SK-N-SH treated with all-trans-retinoic acid at 6 μM for 48 hours (cell line): ENCODE measurements around the gene WNK1.

Experiments used
- ATAC-seq: fragments of 200-7000 bp; cut with Tn5 transposase; 3 replicates; pipeline ENCODE4 v1.9.1; 2020; ENCODE audit warnings: mild to moderate bottlenecking, moderate library complexity
- ARNTL ChIP-seq: fragments of 450-650 bp; formaldehyde crosslinking; IDR thresholded peaks from 2 replicates; pipeline ENCODE4 v1.5.0; 2020; ENCODE audit warnings: low read depth, mild to moderate bottlenecking, moderate library complexity, borderline replicate concordance
- BACH2 ChIP-seq: fragments of 250-450 bp; sonication (Bioruptor Pico); IDR thresholded peaks from 2 replicates; pipeline ENCODE4 v1.9.0; 2021; ENCODE audit warnings: mild to moderate bottlenecking, borderline replicate concordance
- CSDC2 ChIP-seq: fragments of 250-450 bp; sonication (Bioruptor Pico); IDR thresholded peaks from 2 replicates; pipeline ENCODE4 v1.5.0; 2020; ENCODE audit warnings: mild to moderate bottlenecking, moderate library complexity
- ESRRG ChIP-seq: fragments of 250-450 bp; sonication (Bioruptor Pico); IDR thresholded peaks from 2 replicates; pipeline ENCODE4 v1.6.1; 2021; ENCODE audit warnings: mild to moderate bottlenecking
- ISL1 ChIP-seq: fragments of 250-450 bp; sonication (Bioruptor Pico); IDR thresholded peaks from 2 replicates; pipeline ENCODE4 v2.1.2; 2022; ENCODE audit warnings: mild to moderate bottlenecking, moderate library complexity
- OSR1 ChIP-seq: fragments of 250-450 bp; sonication (Bioruptor Pico); IDR thresholded peaks from 2 replicates; pipeline ENCODE4 v1.8.0; 2022; ENCODE audit warnings: moderate library complexity, mild to moderate bottlenecking, inconsistent platforms
- PPARA ChIP-seq: fragments of 250-450 bp; sonication (Bioruptor Pico); IDR thresholded peaks from 2 replicates; pipeline ENCODE4 v1.5.0; 2020; ENCODE audit warnings: mild to moderate bottlenecking, borderline replicate concordance
- RARB ChIP-seq: fragments of 250-450 bp; sonication (Bioruptor Pico); IDR thresholded peaks from 2 replicates; pipeline ENCODE4 v1.8.0; 2021; ENCODE audit warnings: mild to moderate bottlenecking, moderate library complexity
- SNAI2 ChIP-seq: fragments of 250-450 bp; sonication (Bioruptor Pico); IDR thresholded peaks from 2 replicates; pipeline ENCODE4 v1.5.0; 2020; ENCODE audit warnings: mild to moderate bottlenecking, moderate library complexity
- TCF4 ChIP-seq: fragments of 250-450 bp; sonication (Bioruptor Pico); IDR thresholded peaks from 2 replicates; pipeline ENCODE4 v1.8.0; 2021; ENCODE audit warnings: mild to moderate bottlenecking, moderate library complexity, borderline replicate concordance
- ZC3H10 ChIP-seq: fragments of 250-450 bp; sonication (Bioruptor Pico); IDR thresholded peaks from 2 replicates; pipeline ENCODE4 v1.5.1; 2021; ENCODE audit warnings: mild to moderate bottlenecking, moderate library complexity
- ZFP3 ChIP-seq: fragments of 250-450 bp; sonication (Bioruptor Pico); IDR thresholded peaks from 2 replicates; pipeline ENCODE4 v1.5.0; 2020; ENCODE audit warnings: mild to moderate bottlenecking, moderate library complexity
- ZFP30 ChIP-seq: fragments of 450-650 bp; formaldehyde crosslinking; IDR thresholded peaks from 2 replicates; pipeline ENCODE4 v1.5.0; 2022; ENCODE audit warnings: mild to moderate bottlenecking, moderate library complexity
- ZNF565 ChIP-seq: fragments of 450-650 bp; formaldehyde crosslinking; conservative IDR thresholded peaks from 2 replicates; pipeline ENCODE4 v1.5.0; 2020; ENCODE audit warnings: low read depth, mild to moderate bottlenecking, moderate library complexity
- ZNF70 ChIP-seq: fragments of 450-650 bp; formaldehyde crosslinking; IDR thresholded peaks from 2 replicates; pipeline ENCODE4 v1.5.0; 2020; ENCODE audit warnings: mild to moderate bottlenecking, moderate library complexity
- ZNF8 ChIP-seq: fragments of 450-650 bp; formaldehyde crosslinking; IDR thresholded peaks from 2 replicates; pipeline ENCODE4 v1.5.0; 2020; ENCODE audit warnings: mild to moderate bottlenecking, moderate library complexity
- TF ChIP-seq, protein P1 (sequence below): fragments of 250-450 bp; sonication (Bioruptor Pico); IDR thresholded peaks from 2 replicates; pipeline ENCODE4 v1.5.0; 2020; ENCODE audit warnings: mild to moderate bottlenecking, moderate library complexity
- TF ChIP-seq, protein P2 (sequence below): fragments of 250-450 bp; sonication (Bioruptor Pico); IDR thresholded peaks from 2 replicates; pipeline ENCODE4 v1.8.0; 2020; ENCODE audit warnings: mild to moderate bottlenecking, moderate library complexity, borderline replicate concordance
- TF ChIP-seq, protein P3 (sequence below): fragments of 250-450 bp; sonication (Bioruptor Pico); IDR thresholded peaks from 2 replicates; pipeline ENCODE4 v1.5.1; 2020; ENCODE audit warnings: low read depth, mild to moderate bottlenecking, moderate library complexity
- TF ChIP-seq, protein P4 (sequence below): fragments of 250-450 bp; sonication (Bioruptor Pico); IDR thresholded peaks from 2 replicates; pipeline ENCODE4 v1.8.0; 2021; ENCODE audit warnings: low read depth, mild to moderate bottlenecking, moderate library complexity, borderline replicate concordance

Gene WNK1

DNA sequence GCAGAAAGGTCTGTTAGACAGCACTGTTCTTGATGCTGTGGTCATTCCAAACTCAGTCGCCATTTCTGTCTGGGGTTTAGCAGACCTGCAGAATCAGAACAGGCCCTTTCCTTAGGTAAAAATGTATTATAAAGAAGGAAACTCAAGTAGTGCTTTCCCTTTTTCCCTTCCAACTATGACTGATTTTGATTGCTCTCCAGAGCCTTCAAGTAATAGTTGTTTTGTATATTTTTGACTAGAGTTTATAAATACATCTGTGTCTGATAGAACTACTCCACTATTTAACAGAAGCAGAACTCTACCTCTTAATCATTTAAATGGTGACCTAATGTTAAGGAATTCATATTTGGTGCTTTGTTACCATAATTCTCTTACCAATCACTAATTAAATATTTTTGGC lies 74.0 kb downstream of the WNK1 start:
- TF ChIP-seq, protein P1, sequence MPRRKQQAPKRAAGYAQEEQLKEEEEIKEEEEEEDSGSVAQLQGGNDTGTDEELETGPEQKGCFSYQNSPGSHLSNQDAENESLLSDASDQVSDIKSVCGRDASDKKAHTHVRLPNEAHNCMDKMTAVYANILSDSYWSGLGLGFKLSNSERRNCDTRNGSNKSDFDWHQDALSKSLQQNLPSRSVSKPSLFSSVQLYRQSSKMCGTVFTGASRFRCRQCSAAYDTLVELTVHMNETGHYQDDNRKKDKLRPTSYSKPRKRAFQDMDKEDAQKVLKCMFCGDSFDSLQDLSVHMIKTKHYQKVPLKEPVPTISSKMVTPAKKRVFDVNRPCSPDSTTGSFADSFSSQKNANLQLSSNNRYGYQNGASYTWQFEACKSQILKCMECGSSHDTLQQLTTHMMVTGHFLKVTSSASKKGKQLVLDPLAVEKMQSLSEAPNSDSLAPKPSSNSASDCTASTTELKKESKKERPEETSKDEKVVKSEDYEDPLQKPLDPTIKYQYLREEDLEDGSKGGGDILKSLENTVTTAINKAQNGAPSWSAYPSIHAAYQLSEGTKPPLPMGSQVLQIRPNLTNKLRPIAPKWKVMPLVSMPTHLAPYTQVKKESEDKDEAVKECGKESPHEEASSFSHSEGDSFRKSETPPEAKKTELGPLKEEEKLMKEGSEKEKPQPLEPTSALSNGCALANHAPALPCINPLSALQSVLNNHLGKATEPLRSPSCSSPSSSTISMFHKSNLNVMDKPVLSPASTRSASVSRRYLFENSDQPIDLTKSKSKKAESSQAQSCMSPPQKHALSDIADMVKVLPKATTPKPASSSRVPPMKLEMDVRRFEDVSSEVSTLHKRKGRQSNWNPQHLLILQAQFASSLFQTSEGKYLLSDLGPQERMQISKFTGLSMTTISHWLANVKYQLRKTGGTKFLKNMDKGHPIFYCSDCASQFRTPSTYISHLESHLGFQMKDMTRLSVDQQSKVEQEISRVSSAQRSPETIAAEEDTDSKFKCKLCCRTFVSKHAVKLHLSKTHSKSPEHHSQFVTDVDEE (CRISPR knock-in tag) = no peak
- TF ChIP-seq ZNF8 (CRISPR knock-in tag) (no peak), PPARA (no peak), ZFP30 (no peak), TCF4 (CRISPR knock-in tag) (no peak), ZNF565 (no peak), ISL1 (CRISPR knock-in tag) (no peak), BACH2 (CRISPR knock-in tag) (no peak), ZNF70 (CRISPR knock-in tag) (no peak), RARB (CRISPR knock-in tag) (no peak), CSDC2 (no peak)
- TF ChIP-seq, protein P2, sequence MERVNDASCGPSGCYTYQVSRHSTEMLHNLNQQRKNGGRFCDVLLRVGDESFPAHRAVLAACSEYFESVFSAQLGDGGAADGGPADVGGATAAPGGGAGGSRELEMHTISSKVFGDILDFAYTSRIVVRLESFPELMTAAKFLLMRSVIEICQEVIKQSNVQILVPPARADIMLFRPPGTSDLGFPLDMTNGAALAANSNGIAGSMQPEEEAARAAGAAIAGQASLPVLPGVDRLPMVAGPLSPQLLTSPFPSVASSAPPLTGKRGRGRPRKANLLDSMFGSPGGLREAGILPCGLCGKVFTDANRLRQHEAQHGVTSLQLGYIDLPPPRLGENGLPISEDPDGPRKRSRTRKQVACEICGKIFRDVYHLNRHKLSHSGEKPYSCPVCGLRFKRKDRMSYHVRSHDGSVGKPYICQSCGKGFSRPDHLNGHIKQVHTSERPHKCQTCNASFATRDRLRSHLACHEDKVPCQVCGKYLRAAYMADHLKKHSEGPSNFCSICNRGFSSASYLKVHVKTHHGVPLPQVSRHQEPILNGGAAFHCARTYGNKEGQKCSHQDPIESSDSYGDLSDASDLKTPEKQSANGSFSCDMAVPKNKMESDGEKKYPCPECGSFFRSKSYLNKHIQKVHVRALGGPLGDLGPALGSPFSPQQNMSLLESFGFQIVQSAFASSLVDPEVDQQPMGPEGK (CRISPR knock-in tag) = no peak
- no peak for ATAC-seq

DNA sequence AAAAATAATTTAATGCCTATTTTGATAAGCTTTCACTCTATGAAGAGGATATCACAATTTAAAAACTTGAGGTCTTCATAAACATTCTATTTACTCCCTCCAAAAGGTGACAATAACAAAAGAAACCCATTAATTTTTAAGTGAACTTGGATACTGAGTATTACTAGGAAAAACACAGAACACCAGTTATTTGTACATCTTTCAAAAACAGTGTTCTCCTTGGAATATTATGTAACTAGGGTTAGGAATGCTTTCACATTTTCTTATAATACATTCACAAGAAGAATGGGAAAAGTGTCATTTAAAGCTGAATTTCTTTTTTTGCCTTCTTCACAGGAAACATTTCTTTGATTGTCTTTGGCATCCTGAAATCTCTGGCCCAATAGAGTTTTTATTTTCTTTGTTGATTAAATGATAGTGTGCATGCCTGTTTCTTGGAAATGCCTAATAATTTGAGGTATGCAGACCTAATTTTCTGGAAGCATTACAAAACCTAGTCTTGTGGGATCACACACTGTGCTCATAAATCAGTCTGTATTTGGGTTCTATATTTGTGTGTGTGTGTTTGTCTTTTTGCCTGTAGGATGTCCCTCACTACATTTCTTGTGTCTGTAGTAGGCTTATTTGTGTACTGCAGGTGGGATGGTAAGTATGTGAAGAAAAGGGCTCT lies 76.5 kb downstream of the WNK1 start:
- peak; percentile 47 for ATAC-seq
- TF ChIP-seq ISL1 (CRISPR knock-in tag) = peak; percentile 72
- TF ChIP-seq, protein P1 (CRISPR knock-in tag) = no peak

DNA sequence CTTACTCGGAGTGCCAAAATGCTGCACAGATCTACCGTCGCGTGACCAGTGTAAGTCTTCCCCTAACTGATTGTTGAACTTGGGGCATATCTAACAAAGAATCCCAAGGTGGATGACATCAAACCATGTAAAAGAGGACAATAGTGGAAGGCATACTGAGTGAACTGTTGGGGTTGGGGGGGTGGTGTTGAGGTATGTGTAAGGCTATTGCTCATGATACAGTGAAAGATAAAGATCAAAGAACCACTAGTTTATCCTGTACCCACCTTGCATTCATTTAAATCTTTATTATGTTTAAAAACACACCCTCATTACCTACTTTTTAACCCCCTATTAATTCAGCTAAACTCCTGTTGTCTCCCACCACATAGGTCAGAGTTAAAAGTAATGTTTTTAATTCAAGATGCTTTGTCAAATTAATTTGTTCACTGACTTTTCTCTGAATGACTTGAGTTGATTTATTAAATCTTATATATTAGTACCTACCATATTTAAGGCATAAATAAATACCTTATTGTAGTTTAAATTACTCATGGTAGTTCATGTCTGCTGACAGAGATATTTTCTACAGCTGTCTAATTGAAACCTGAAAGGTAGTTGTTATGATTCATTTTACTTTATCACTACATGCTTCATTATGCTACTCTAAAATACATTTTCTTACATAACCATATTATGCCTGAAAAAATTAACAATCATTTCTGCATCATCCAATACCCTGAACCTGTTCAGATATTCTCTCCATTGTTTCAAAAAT lies 77.9 kb downstream of the WNK1 start:
- ATAC-seq = no peak
- TF ChIP-seq, protein P2 (CRISPR knock-in tag) = no peak
- TF ChIP-seq, protein P3, sequence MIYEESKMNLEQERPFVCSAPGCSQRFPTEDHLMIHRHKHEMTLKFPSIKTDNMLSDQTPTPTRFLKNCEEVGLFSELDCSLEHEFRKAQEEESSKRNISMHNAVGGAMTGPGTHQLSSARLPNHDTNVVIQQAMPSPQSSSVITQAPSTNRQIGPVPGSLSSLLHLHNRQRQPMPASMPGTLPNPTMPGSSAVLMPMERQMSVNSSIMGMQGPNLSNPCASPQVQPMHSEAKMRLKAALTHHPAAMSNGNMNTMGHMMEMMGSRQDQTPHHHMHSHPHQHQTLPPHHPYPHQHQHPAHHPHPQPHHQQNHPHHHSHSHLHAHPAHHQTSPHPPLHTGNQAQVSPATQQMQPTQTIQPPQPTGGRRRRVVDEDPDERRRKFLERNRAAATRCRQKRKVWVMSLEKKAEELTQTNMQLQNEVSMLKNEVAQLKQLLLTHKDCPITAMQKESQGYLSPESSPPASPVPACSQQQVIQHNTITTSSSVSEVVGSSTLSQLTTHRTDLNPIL = no peak
- no peak for TF ChIP-seq SNAI2 (CRISPR knock-in tag)
- TF ChIP-seq ZFP3 (CRISPR knock-in tag) = no peak
- TF ChIP-seq RARB (CRISPR knock-in tag) = no peak
- no peak for TF ChIP-seq ESRRG (CRISPR knock-in tag)
- no peak for TF ChIP-seq CSDC2
- TF ChIP-seq ARNTL = no peak
- TF ChIP-seq ISL1 (CRISPR knock-in tag) = no peak
- TF ChIP-seq ZNF8 (CRISPR knock-in tag) = no peak
- TF ChIP-seq ZC3H10 (CRISPR knock-in tag) = no peak
- TF ChIP-seq OSR1 (CRISPR knock-in tag) = no peak
- TF ChIP-seq, protein P4, sequence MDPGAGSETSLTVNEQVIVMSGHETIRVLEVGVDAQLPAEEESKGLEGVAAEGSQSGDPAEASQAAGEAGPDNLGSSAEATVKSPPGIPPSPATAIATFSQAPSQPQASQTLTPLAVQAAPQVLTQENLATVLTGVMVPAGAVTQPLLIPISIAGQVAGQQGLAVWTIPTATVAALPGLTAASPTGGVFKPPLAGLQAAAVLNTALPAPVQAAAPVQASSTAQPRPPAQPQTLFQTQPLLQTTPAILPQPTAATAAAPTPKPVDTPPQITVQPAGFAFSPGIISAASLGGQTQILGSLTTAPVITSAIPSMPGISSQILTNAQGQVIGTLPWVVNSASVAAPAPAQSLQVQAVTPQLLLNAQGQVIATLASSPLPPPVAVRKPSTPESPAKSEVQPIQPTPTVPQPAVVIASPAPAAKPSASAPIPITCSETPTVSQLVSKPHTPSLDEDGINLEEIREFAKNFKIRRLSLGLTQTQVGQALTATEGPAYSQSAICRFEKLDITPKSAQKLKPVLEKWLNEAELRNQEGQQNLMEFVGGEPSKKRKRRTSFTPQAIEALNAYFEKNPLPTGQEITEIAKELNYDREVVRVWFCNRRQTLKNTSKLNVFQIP (CRISPR knock-in tag) = no peak
- TF ChIP-seq ZFP30 = no peak
- TF ChIP-seq BACH2 (CRISPR knock-in tag) = no peak
